SK-N-SH (cell line): ENCODE results near the gene INPP5A. TPM values are rescaled to one million over a fixed set of nuclear protein-coding genes. Genes with fewer than 3 reads are reported as not detected.

Experiments
- CTCF ChIA-PET: fragments of 300-600, 350-600 bp; formaldehyde crosslinking; extraction: SDS; loops from one replicate; lab custom pipeline; 2021; lab: Yijun Ruan, JAX
- POLR2A ChIA-PET: fragments of 350-600 bp; sonication (Branson Sonifier 250); formaldehyde crosslinking; extraction: SDS; loops from one replicate; lab custom pipeline; 2020; ENCODE audit warnings: antibody characterized with exemption, inconsistent platforms; lab: Yijun Ruan, JAX
- DNase-seq: peaks from one replicate; pipeline ENCODE4 v3.0.0; 2012
- H2AFZ ChIP-seq: fragments of 200-600 bp; sonication (generic); 2 replicates; pipeline ENCODE4 v1.8.1; 2016; ENCODE audit warnings: antibody characterized with exemption, mild to moderate bottlenecking, low read depth
- H3F3A ChIP-seq: fragments of 200-600 bp; sonication (generic); replicated peaks from 2 replicates; pipeline ENCODE3; 2016; ENCODE audit warnings: antibody characterized with exemption, mild to moderate bottlenecking; ENCODE audit not compliant: insufficient read depth
- H3K27ac ChIP-seq, 2 experiments: fragments of 200-500 bp in 1 of 2; fragments of 200-600 bp in 1 of 2; sonication (Bioruptor generic) in 1 of 2; sonication (generic), shearing (Covaris generic) in 1 of 2; 2 replicates each; pipeline versions ENCODE4 v1.5.1 to v1.6.1; 2014 to 2016; ENCODE audit warnings: low read depth in 2 of 2, inconsistent platforms in 1 of 2, low read length in 1 of 2, mild to moderate bottlenecking in 1 of 2, mixed read lengths in 1 of 2
- H3K27me3 ChIP-seq: fragments of 200-600 bp; sonication (generic), shearing (Covaris generic); 2 replicates; pipeline ENCODE4 v1.6.1; 2016; ENCODE audit warnings: mixed run types; ENCODE audit not compliant: insufficient read depth
- H3K36me3 ChIP-seq, 2 experiments: fragments of 200-500 bp in 1 of 2; fragments of 200-600 bp in 1 of 2; sonication (Bioruptor generic) in 1 of 2; sonication (generic) in 1 of 2; replicated peaks in 1 of 2; 2 replicates each; pipeline versions ENCODE3 to v1.5.1; 2014 to 2016; ENCODE audit warnings: low read length in 1 of 2, mild to moderate bottlenecking in 1 of 2; ENCODE audit not compliant: insufficient read depth in 2 of 2, control insufficient read depth in 1 of 2
- H3K4me1 ChIP-seq, 2 experiments: fragments of 200-500 bp in 1 of 2; fragments of 200-600 bp in 1 of 2; sonication (Bioruptor generic) in 1 of 2; sonication (generic), shearing (Covaris generic) in 1 of 2; 2 replicates each; pipeline versions ENCODE4 v1.5.1 to v1.6.1; 2014 to 2016; ENCODE audit warnings: low read depth in 1 of 2, low read length in 1 of 2, mixed run types in 1 of 2; ENCODE audit not compliant: insufficient read depth in 2 of 2, control insufficient read depth in 1 of 2
- H3K4me2 ChIP-seq: fragments of 200-600 bp; sonication (generic), shearing (Covaris generic); 2 replicates; pipeline ENCODE4 v1.6.1; 2017; ENCODE audit warnings: mixed run types
- H3K4me3 ChIP-seq, 2 experiments: fragments of 200-500 bp in 1 of 2; fragments of 200-600 bp in 1 of 2; sonication (Bioruptor generic) in 1 of 2; sonication (generic), shearing (Covaris generic) in 1 of 2; 2 replicates each; pipeline versions ENCODE4 v1.5.1 to v1.8.1; 2014 to 2016; ENCODE audit warnings: low read depth in 2 of 2, inconsistent platforms in 1 of 2, low read length in 1 of 2, mild to moderate bottlenecking in 1 of 2, mixed read lengths in 1 of 2, moderate library complexity in 1 of 2
- H3K79me2 ChIP-seq: fragments of 200-600 bp; sonication (generic); 2 replicates; pipeline ENCODE4 v1.8.1; 2017; ENCODE audit warnings: mild to moderate bottlenecking; ENCODE audit not compliant: insufficient read depth
- H3K9ac ChIP-seq: fragments of 200-600 bp; sonication (generic); 2 replicates; pipeline ENCODE4 v1.6.1; 2017; ENCODE audit warnings: mixed run types
- H3K9me2 ChIP-seq: fragments of 200-600 bp; sonication (generic); 2 replicates; pipeline ENCODE4 v1.6.1; 2017; ENCODE audit warnings: mixed run types
- H3K9me3 ChIP-seq: fragments of 200-600 bp; sonication (generic); 2 replicates; pipeline ENCODE4 v1.6.1; 2017; ENCODE audit warnings: mixed run types, mild to moderate bottlenecking, moderate library complexity
- H4K20me1 ChIP-seq: fragments of 200-600 bp; sonication (generic); 2 replicates; pipeline ENCODE4 v1.6.1; 2017; ENCODE audit warnings: mild to moderate bottlenecking, mixed run types; ENCODE audit not compliant: insufficient read depth
- CHD2 ChIP-seq: fragments of 150-350 bp; IDR thresholded peaks from 2 replicates; pipeline ENCODE4 v1.6.1; 2018; ENCODE audit warnings: low read length; ENCODE audit not compliant: partially characterized antibody
- EP300 ChIP-seq, 2 experiments: IDR thresholded peaks; 2 replicates each; pipeline versions ENCODE4 v1.4.0 to v1.6.1; 2012; ENCODE audit warnings: borderline replicate concordance in 1 of 2, low read depth in 1 of 2, low read length in 1 of 2
- FOXM1 ChIP-seq: IDR thresholded peaks from 2 replicates; pipeline ENCODE4 v1.4.0; 2012; ENCODE audit warnings: low read depth, mild to moderate bottlenecking
- GABPA ChIP-seq: IDR thresholded peaks from 2 replicates; pipeline ENCODE4 v1.4.0; 2012; ENCODE audit warnings: low read depth, mild to moderate bottlenecking
- GATA2 ChIP-seq: sonication (generic); formaldehyde crosslinking; IDR thresholded peaks from 2 replicates; pipeline ENCODE4 v1.5.0; 2020; ENCODE audit warnings: mild to moderate bottlenecking, missing genetic modification reagents
- MEF2A ChIP-seq: IDR thresholded peaks from 2 replicates; pipeline ENCODE4 v1.4.0; 2012; ENCODE audit warnings: low read depth, borderline replicate concordance
- NFIC ChIP-seq: IDR thresholded peaks from 2 replicates; pipeline ENCODE4 v1.4.0; 2012; ENCODE audit warnings: borderline replicate concordance
- NRF1 ChIP-seq: IDR thresholded peaks from 2 replicates; pipeline ENCODE4 v1.6.1; 2012; ENCODE audit warnings: low read depth, mild to moderate bottlenecking, low read length
- RAD21 ChIP-seq: IDR thresholded peaks from 2 replicates; pipeline ENCODE4 v1.6.1; 2012; ENCODE audit warnings: mild to moderate bottlenecking, low read length
- RXRA ChIP-seq: IDR thresholded peaks from 2 replicates; pipeline ENCODE4 v1.4.0; 2012; ENCODE audit warnings: low read depth, mild to moderate bottlenecking, borderline replicate concordance
- SIN3A ChIP-seq: IDR thresholded peaks from 2 replicates; pipeline ENCODE4 v1.6.1; 2012; ENCODE audit warnings: low read depth, mild to moderate bottlenecking, low read length, moderate library complexity, borderline replicate concordance
- SMC3 ChIP-seq: IDR thresholded peaks from 2 replicates; pipeline ENCODE4 v1.6.1; 2012; ENCODE audit warnings: low read depth, low read length, improper control_type of control experiment
- TAF1 ChIP-seq: IDR thresholded peaks from 2 replicates; pipeline ENCODE4 v1.6.1; 2012; ENCODE audit warnings: low read depth, mild to moderate bottlenecking, low read length, moderate library complexity, borderline replicate concordance
- WGBS: methylation state at CpG from one replicate; pipeline ENCODE4 v1.1.6; 2017; ENCODE audit warnings: low lambda C conversion rate; 5-methylcytosine and 5-hydroxymethylcytosine counted together
- polyA plus RNA-seq, 3 experiments: library from polyadenylated mRNA; depleted of rRNA; stranded (reverse); fragments of >200 nt; gene quantifications; 2 replicates each; pipeline ENCODE4 v1.2.3, GENCODE V29; 2012
- TF ChIP-seq, protein P1 (sequence below): fragments of 200-600 bp; sonication (generic); IDR thresholded peaks from 2 replicates; pipeline ENCODE4 v1.6.1; 2017; ENCODE audit warnings: antibody characterized with exemption, mild to moderate bottlenecking, moderate library complexity
- TF ChIP-seq, protein P2 (sequence below): IDR thresholded peaks from 2 replicates; pipeline ENCODE4 v1.4.0; 2012; ENCODE audit warnings: low read depth, borderline replicate concordance
- TF ChIP-seq, protein P3 (sequence below): IDR thresholded peaks from 2 replicates; pipeline ENCODE4; 2012
- TF ChIP-seq, protein P4 (sequence below): fragments of 150-350 bp; IDR thresholded peaks from 2 replicates; pipeline ENCODE4 v1.6.1; 2016; ENCODE audit warnings: mild to moderate bottlenecking, low read depth, low read length
- TF ChIP-seq, protein P5 (sequence below): IDR thresholded peaks from 2 replicates; pipeline ENCODE4 v1.4.0; 2012; ENCODE audit warnings: low read depth

Gene INPP5A
- polyA plus RNA-seq, 1 of the 3 experiments (the other 2 are of a cell fraction), result 12.0 TPM

DNA sequence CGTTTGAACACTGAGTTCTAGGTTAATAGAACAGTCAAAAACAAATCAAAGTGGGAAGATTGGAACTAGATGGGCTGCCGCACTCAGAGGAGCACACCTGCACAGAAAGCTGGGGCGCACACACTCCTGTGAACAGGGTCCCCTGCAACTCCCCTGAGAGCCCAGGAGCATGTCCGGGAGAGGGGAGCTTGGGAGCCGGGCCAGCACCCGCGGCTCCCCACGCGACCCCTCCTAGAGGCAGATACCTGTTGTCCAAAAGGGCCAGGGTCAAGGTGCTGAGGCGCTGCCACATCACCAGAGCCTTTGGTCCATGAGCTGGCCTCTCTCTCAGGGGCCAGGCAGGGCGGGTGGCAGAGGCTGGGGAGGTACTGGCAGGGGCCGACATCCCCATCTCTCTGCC lies 242.8 kb downstream of the INPP5A start (continued):
- no peak for TF ChIP-seq GABPA
- TF ChIP-seq, all 33 proteins: peak for 0

DNA sequence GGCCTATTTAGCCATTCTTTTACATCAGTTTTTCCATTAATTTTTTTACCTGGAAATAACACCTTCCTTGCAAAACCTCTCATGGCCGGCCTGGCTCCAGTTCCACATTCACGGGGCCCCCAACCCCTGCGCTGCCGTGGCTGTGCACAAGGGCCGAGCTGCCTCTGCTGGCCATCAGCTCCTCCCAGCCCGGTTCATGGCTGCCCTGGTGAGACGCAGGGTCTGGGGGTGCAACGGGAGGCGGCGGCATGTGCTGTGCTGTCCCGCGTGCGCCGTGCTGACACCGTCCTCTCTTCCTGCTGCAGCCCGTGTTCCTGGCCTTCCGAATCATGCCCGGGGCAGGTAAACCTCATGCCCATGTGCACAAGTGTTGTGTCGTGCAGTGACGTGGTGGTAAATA lies 244.0 kb downstream of the INPP5A start:
- TF ChIP-seq CHD2 (no peak), FOXM1 (no peak)
- TF ChIP-seq, all 33 proteins: peak for 0
- Histone ChIP-seq H3K27me3 (peaks cover 5% of the 10 kb centered on the region), H3K4me3 (no peak overlapping the region), H3K4me1 (no peaks in the 10 kb centered on the region), H3K9ac (no peak overlapping the region), H3F3A (no peaks in the 10 kb centered on the region), H3K9me3 (no peaks in the 10 kb centered on the region), H3K27ac (no peak overlapping the region), H3K4me2 (no peak overlapping the region), H3K79me2 (no peaks in the 10 kb centered on the region), H4K20me1 (0 out of 2 replicates have a peak, but pooled peaks cover 4% of the 10 kb centered on the region), H3K36me3 (no peaks in the 10 kb centered on the region), H3K9me2 (no peaks in the 10 kb centered on the region), H2AFZ (no peak overlapping the region)
- ChIA-PET CTCF (interaction anchor here (1.2 to 1.5 kb wide), 2 partner anchors 12 to 125 kb away, joined by 3 to 6 read pairs; no protein-coding TSS in a partner anchor), POLR2A (no interaction called here)
- DNase-seq, result no peak
- WGBS, result 94% methylated on average over 10 of the region's 20 CpGs

DNA sequence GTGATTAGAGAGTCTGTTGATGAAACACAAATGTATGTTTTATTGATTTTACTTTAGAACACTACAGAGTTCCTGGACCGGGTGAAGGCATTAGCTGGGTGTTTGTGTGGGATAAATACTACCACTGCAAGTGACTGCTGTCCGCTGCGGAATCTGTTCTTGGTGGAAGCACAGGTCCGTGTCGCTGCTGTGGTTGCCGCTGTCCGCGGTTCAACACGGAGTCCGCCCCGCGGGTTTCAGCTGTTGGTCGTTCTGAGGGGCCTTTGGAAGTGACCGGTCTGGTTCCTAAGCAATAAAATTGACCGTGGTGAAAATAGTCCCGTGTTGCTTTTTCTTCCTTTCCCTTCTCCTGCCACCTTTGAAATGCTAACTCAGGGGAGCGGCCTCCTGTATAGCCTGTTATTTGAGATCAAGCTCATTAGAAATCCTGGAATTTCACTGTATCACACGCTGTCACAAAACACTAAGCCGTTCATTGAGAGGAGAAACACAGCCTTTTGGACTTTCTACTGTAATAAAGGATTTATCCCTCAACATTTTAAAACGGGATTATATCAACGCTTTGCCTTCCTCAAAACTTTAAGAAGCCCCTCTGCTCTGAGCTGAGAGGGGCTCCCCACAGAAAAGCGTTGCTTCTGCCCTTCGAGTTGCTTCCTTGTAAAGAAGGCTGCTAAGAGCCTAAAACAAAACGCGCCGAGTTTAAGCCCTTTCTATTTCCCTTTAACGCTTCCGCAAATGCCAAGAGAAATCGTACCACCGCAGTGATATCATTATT lies 245.8 kb downstream of the INPP5A start:
- H3K4me3 ChIP-seq, result no peak overlapping the region
- no peak overlapping the region for H3K9ac ChIP-seq
- 95% methylated on average over 30 of the region's 30 CpGs for WGBS
- no peak overlapping the region for H3K27ac ChIP-seq
- H3F3A ChIP-seq, result no peaks in the 10 kb centered on the region
- no peak overlapping the region for H2AFZ ChIP-seq
- H3K79me2 ChIP-seq, result no peaks in the 10 kb centered on the region
- H3K9me3 ChIP-seq, result no peaks in the 10 kb centered on the region
- H3K27me3 ChIP-seq, result peaks cover 19% of the 10 kb centered on the region
- H3K4me2 ChIP-seq, result no peak overlapping the region
- ChIA-PET CTCF (interaction anchor here (0.8 to 2.2 kb wide), 2 partner anchors 55 to 129 kb away, joined by 3 to 7 read pairs; no protein-coding TSS in a partner anchor), POLR2A (no interaction called here)
- no peaks in the 10 kb centered on the region for H3K36me3 ChIP-seq
- DNase-seq, result no peak
- 0 out of 2 replicates have a peak, but pooled peaks cover 4% of the 10 kb centered on the region for H4K20me1 ChIP-seq
- no peaks in the 10 kb centered on the region for H3K4me1 ChIP-seq
- H3K9me2 ChIP-seq, result no peaks in the 10 kb centered on the region
- TF ChIP-seq EP300 (IDR thresholded peaks at IDR 0.05; ENCODE audit: borderline replicate concordance in 1 of 2, low read depth in 1 of 2, low read length in 1 of 2), result no peak
- no peak for TF ChIP-seq MEF2A
- TF ChIP-seq, protein P1, sequence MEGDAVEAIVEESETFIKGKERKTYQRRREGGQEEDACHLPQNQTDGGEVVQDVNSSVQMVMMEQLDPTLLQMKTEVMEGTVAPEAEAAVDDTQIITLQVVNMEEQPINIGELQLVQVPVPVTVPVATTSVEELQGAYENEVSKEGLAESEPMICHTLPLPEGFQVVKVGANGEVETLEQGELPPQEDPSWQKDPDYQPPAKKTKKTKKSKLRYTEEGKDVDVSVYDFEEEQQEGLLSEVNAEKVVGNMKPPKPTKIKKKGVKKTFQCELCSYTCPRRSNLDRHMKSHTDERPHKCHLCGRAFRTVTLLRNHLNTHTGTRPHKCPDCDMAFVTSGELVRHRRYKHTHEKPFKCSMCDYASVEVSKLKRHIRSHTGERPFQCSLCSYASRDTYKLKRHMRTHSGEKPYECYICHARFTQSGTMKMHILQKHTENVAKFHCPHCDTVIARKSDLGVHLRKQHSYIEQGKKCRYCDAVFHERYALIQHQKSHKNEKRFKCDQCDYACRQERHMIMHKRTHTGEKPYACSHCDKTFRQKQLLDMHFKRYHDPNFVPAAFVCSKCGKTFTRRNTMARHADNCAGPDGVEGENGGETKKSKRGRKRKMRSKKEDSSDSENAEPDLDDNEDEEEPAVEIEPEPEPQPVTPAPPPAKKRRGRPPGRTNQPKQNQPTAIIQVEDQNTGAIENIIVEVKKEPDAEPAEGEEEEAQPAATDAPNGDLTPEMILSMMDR, result no peak
- TF ChIP-seq NRF1, result no peak
- TF ChIP-seq CHD2, result no peak
- TF ChIP-seq, protein P2, sequence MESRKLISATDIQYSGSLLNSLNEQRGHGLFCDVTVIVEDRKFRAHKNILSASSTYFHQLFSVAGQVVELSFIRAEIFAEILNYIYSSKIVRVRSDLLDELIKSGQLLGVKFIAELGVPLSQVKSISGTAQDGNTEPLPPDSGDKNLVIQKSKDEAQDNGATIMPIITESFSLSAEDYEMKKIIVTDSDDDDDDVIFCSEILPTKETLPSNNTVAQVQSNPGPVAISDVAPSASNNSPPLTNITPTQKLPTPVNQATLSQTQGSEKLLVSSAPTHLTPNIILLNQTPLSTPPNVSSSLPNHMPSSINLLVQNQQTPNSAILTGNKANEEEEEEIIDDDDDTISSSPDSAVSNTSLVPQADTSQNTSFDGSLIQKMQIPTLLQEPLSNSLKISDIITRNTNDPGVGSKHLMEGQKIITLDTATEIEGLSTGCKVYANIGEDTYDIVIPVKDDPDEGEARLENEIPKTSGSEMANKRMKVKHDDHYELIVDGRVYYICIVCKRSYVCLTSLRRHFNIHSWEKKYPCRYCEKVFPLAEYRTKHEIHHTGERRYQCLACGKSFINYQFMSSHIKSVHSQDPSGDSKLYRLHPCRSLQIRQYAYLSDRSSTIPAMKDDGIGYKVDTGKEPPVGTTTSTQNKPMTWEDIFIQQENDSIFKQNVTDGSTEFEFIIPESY, result no peak
- TF ChIP-seq TAF1, result no peak
- TF ChIP-seq, protein P3, sequence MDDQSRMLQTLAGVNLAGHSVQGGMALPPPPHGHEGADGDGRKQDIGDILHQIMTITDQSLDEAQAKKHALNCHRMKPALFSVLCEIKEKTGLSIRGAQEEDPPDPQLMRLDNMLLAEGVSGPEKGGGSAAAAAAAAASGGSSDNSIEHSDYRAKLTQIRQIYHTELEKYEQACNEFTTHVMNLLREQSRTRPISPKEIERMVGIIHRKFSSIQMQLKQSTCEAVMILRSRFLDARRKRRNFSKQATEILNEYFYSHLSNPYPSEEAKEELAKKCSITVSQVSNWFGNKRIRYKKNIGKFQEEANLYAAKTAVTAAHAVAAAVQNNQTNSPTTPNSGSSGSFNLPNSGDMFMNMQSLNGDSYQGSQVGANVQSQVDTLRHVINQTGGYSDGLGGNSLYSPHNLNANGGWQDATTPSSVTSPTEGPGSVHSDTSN, result no peak
- TF ChIP-seq GATA2 (CRISPR knock-in tag), result no peak
- TF ChIP-seq, protein P4, sequence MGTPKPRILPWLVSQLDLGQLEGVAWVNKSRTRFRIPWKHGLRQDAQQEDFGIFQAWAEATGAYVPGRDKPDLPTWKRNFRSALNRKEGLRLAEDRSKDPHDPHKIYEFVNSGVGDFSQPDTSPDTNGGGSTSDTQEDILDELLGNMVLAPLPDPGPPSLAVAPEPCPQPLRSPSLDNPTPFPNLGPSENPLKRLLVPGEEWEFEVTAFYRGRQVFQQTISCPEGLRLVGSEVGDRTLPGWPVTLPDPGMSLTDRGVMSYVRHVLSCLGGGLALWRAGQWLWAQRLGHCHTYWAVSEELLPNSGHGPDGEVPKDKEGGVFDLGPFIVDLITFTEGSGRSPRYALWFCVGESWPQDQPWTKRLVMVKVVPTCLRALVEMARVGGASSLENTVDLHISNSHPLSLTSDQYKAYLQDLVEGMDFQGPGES, result no peak
- TF ChIP-seq, protein P5, sequence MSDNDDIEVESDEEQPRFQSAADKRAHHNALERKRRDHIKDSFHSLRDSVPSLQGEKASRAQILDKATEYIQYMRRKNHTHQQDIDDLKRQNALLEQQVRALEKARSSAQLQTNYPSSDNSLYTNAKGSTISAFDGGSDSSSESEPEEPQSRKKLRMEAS, result no peak
- no peak for TF ChIP-seq FOXM1
- TF ChIP-seq SIN3A, result no peak
- TF ChIP-seq RAD21, result no peak
- no peak for TF ChIP-seq RXRA
- TF ChIP-seq SMC3, result no peak
- no peak for TF ChIP-seq NFIC
